H1 (cell line): ENCODE measurements around the gene TAS2R42. TPM values are rescaled to one million over a fixed set of nuclear protein-coding genes. Genes with fewer than 3 reads are reported as not detected.

Experiments used
- CTCF ChIA-PET: fragments of 300-600 bp; sonication (Branson Sonifier 250); formaldehyde crosslinking; loops from one replicate; lab custom pipeline; 2021; ENCODE audit not compliant: partially characterized antibody; lab: Charles Lee
- POLR2A ChIA-PET: fragments of 300-600 bp; sonication (Branson Sonifier 250); formaldehyde crosslinking; loops from one replicate; lab custom pipeline; 2021; ENCODE audit warnings: inconsistent platforms; ENCODE audit not compliant: partially characterized antibody; lab: Charles Lee
- DNase-seq, 2 experiments: peaks; one replicate each; pipeline versions ENCODE4 v3.0.0 to v3.0.0-alpha.2; 2010 to 2022; ENCODE audit warnings: low spot score in 2 of 2, low read depth in 1 of 2, mixed read lengths in 1 of 2
- FAIRE-seq: peaks from 2 replicates; lab custom pipeline; 2011; peaks lifted over from hg19 to GRCh38; lab: Jason Lieb, UNC
- H2AFZ ChIP-seq: 2 replicates; pipeline ENCODE4 v1.8.1; 2012; ENCODE audit warnings: low read length, inconsistent platforms
- H2AK5ac ChIP-seq: 2 replicates; pipeline ENCODE4 v1.6.1; 2013; ENCODE audit warnings: low read depth, low read length
- H2BK120ac ChIP-seq: replicated peaks from 2 replicates; pipeline ENCODE3; 2013; ENCODE audit warnings: low read depth, low read length, inconsistent platforms
- H2BK12ac ChIP-seq: 2 replicates; pipeline ENCODE4 v1.6.1; 2013; ENCODE audit warnings: low read depth, low read length
- H2BK15ac ChIP-seq: 2 replicates; pipeline ENCODE4 v1.6.1; 2013; ENCODE audit warnings: low read length
- H2BK20ac ChIP-seq: 2 replicates; pipeline ENCODE4 v1.6.1; 2013; ENCODE audit warnings: low read length
- H2BK5ac ChIP-seq: 2 replicates; pipeline ENCODE4 v1.6.1; 2013; ENCODE audit warnings: low read depth, low read length
- H3K14ac ChIP-seq: 2 replicates; pipeline ENCODE4 v1.6.1; 2013; ENCODE audit warnings: inconsistent platforms; ENCODE audit not compliant: insufficient read length
- H3K18ac ChIP-seq: 2 replicates; pipeline ENCODE4 v1.6.1; 2013; ENCODE audit warnings: low read length; ENCODE audit errors: extremely low read depth
- H3K23ac ChIP-seq: 2 replicates; pipeline ENCODE4 v1.6.1; 2013; ENCODE audit warnings: inconsistent platforms; ENCODE audit not compliant: insufficient read length
- H3K23me2 ChIP-seq: 2 replicates; pipeline ENCODE4 v1.6.1; 2013; ENCODE audit warnings: low read depth, low read length
- H3K27ac ChIP-seq: 2 replicates; pipeline ENCODE4 v1.6.1; 2011; ENCODE audit warnings: low read depth, low read length, inconsistent platforms
- H3K27me3 ChIP-seq, 4 experiments: replicated peaks in 1 of 4; 1 replicate in 1 of 4; 2 replicates in 3 of 4; pipeline versions ENCODE4 v1.6.1 to v1.8.1; 2011 to 2013; ENCODE audit warnings: low read length in 3 of 4, mild to moderate bottlenecking in 3 of 4, inconsistent platforms in 2 of 4, mixed read lengths in 2 of 4, moderate library complexity in 1 of 4; ENCODE audit not compliant: control insufficient read depth in 3 of 4, insufficient read depth in 3 of 4; ENCODE audit errors: extremely low read depth in 1 of 4
- H3K36me3 ChIP-seq, 4 experiments: 2 replicates each; pipeline versions ENCODE4 v1.6.1 to v1.8.1; 2011 to 2013; ENCODE audit warnings: mild to moderate bottlenecking in 4 of 4, low read length in 3 of 4, moderate library complexity in 2 of 4, control low read depth in 1 of 4, inconsistent platforms in 1 of 4; ENCODE audit not compliant: insufficient read depth in 4 of 4, control insufficient read depth in 2 of 4
- H3K4ac ChIP-seq: replicated peaks from 2 replicates; pipeline ENCODE3; 2013; ENCODE audit warnings: low read length, low read depth, mixed read lengths, inconsistent platforms; ENCODE audit not compliant: insufficient read length
- H3K4me1 ChIP-seq, 4 experiments: replicated peaks in 1 of 4; 1 replicate in 1 of 4; 2 replicates in 3 of 4; pipeline versions ENCODE4 v1.6.1 to v1.8.1; 2011 to 2013; ENCODE audit warnings: low read length in 3 of 4, inconsistent platforms in 2 of 4, mixed read lengths in 1 of 4; ENCODE audit not compliant: insufficient read depth in 4 of 4, control insufficient read depth in 3 of 4
- H3K4me2 ChIP-seq, 2 experiments: 2 replicates each; pipeline versions ENCODE4 v1.6.1 to v1.8.1; 2011 to 2013; ENCODE audit warnings: low read depth in 2 of 2, low read length in 2 of 2, control low read depth in 1 of 2, inconsistent platforms in 1 of 2, mild to moderate bottlenecking in 1 of 2; ENCODE audit not compliant: insufficient read depth in 1 of 2
- H3K4me3 ChIP-seq, 4 experiments: fragments of 200-600, 300-600 bp in 1 of 4; sonication (generic), shearing (Covaris generic), sonication (Bioruptor Twin) in 1 of 4; 2 replicates each; pipeline versions ENCODE4 v1.5.1 to v1.8.1; 2011 to 2016; ENCODE audit warnings: low read length in 4 of 4, low read depth in 3 of 4, control low read depth in 2 of 4, inconsistent platforms in 2 of 4, mild to moderate bottlenecking in 2 of 4, mixed read lengths in 1 of 4, moderate library complexity in 1 of 4; ENCODE audit not compliant: insufficient read depth in 2 of 4; ENCODE audit errors: extremely low read depth in 1 of 4
- H3K56ac ChIP-seq: replicated peaks from 2 replicates; pipeline ENCODE3; 2013; ENCODE audit warnings: low read depth, mild to moderate bottlenecking, mixed read lengths, low read length, inconsistent platforms; ENCODE audit not compliant: insufficient read length
- H3K79me1 ChIP-seq: 2 replicates; pipeline ENCODE4 v1.6.1; 2013; ENCODE audit warnings: low read depth, low read length, control low read depth
- H3K79me2 ChIP-seq, 2 experiments: 2 replicates each; pipeline versions ENCODE4 v1.6.1 to v1.8.1; 2012 to 2013; ENCODE audit warnings: low read length in 2 of 2, mild to moderate bottlenecking in 2 of 2, inconsistent platforms in 1 of 2; ENCODE audit not compliant: insufficient read depth in 2 of 2, control insufficient read depth in 1 of 2
- H3K9ac ChIP-seq, 4 experiments: replicated peaks in 1 of 4; 1 replicate in 1 of 4; 2 replicates in 3 of 4; pipeline versions ENCODE4 v1.6.1 to v1.8.1; 2011 to 2013; ENCODE audit warnings: low read depth in 3 of 4, low read length in 3 of 4, control low read depth in 2 of 4, mild to moderate bottlenecking in 2 of 4, moderate library complexity in 2 of 4, inconsistent platforms in 1 of 4; ENCODE audit errors: extremely low read depth in 1 of 4
- H3K9me3 ChIP-seq, 2 experiments: 2 replicates each; pipeline versions ENCODE4 v1.6.1 to v1.8.1; 2012 to 2013; ENCODE audit warnings: mild to moderate bottlenecking in 2 of 2, moderate library complexity in 2 of 2, control low read depth in 1 of 2, inconsistent platforms in 1 of 2, low read depth in 1 of 2, low read length in 1 of 2, mixed read lengths in 1 of 2; ENCODE audit not compliant: insufficient read depth in 2 of 2
- H4K20me1 ChIP-seq, 2 experiments: replicated peaks in 1 of 2; 2 replicates each; pipeline versions ENCODE3 to v1.8.1; 2011 to 2013; ENCODE audit warnings: inconsistent platforms in 2 of 2, low read length in 2 of 2, mild to moderate bottlenecking in 1 of 2; ENCODE audit not compliant: insufficient read depth in 2 of 2, control insufficient read depth in 1 of 2
- H4K5ac ChIP-seq: 2 replicates; pipeline ENCODE4 v1.6.1; 2013; ENCODE audit warnings: low read length, low read depth, mixed read lengths, inconsistent platforms; ENCODE audit not compliant: insufficient read length
- H4K8ac ChIP-seq: 2 replicates; pipeline ENCODE4 v1.8.0; 2013; ENCODE audit warnings: mild to moderate bottlenecking, moderate library complexity, low read length, inconsistent platforms; ENCODE audit not compliant: insufficient read depth; ENCODE audit errors: extremely low read depth
- H4K91ac ChIP-seq: replicated peaks from 2 replicates; pipeline ENCODE3; 2013; ENCODE audit warnings: low read length, mixed read lengths, inconsistent platforms; ENCODE audit not compliant: insufficient read length
- CREB1 ChIP-seq: IDR thresholded peaks from 2 replicates; pipeline ENCODE4 v1.6.1; 2012; ENCODE audit warnings: inconsistent platforms
- CTBP2 ChIP-seq: IDR thresholded peaks from 2 replicates; pipeline ENCODE4 v1.7.0; 2011; ENCODE audit warnings: borderline replicate concordance, mild to moderate bottlenecking, moderate library complexity, mixed read lengths, low read length; ENCODE audit not compliant: insufficient read depth, insufficient read length
- GTF2F1 ChIP-seq: IDR thresholded peaks from 2 replicates; pipeline ENCODE4 v1.6.1; 2012; ENCODE audit warnings: low read depth, low read length, improper control_type of control experiment, borderline replicate concordance
- KDM4A ChIP-seq: IDR thresholded peaks from one replicate; pipeline ENCODE4 v1.7.1; 2012; ENCODE audit warnings: low read depth, mild to moderate bottlenecking, moderate library complexity, low read length, inconsistent platforms; ENCODE audit not compliant: severe bottlenecking
- MAX ChIP-seq: IDR thresholded peaks from 2 replicates; pipeline ENCODE4 v1.6.1; 2012; ENCODE audit warnings: inconsistent platforms
- RNF2 ChIP-seq: fragments of 200-900, 300-1000 bp; sonication (generic); IDR thresholded peaks from 2 replicates; pipeline ENCODE4 v1.7.1; 2016; ENCODE audit warnings: borderline replicate concordance, low read depth, mild to moderate bottlenecking, antibody characterized with exemption, low read length; ENCODE audit not compliant: poor library complexity, severe bottlenecking; ENCODE audit errors: missing control alignments
- SAP30 ChIP-seq: fragments of 300-600 bp; sonication (generic); IDR thresholded peaks from 2 replicates; pipeline ENCODE4 v1.7.1; 2012; ENCODE audit warnings: low read length, moderate library complexity, mild to moderate bottlenecking, inconsistent platforms; ENCODE audit not compliant: insufficient read depth, insufficient replicate concordance
- SIRT6 ChIP-seq: IDR thresholded peaks from one replicate; pipeline ENCODE4 v1.7.1; 2012; ENCODE audit warnings: low read length, inconsistent platforms
- TEAD4 ChIP-seq: IDR thresholded peaks from 2 replicates; pipeline ENCODE4 v1.6.1; 2012; ENCODE audit warnings: low read depth, low read length, inconsistent platforms, mixed read lengths
- YY1 ChIP-seq: IDR thresholded peaks from 2 replicates; pipeline ENCODE4 v1.6.1; 2011; ENCODE audit warnings: low read depth, mild to moderate bottlenecking, low read length
- ZNF274 ChIP-seq: IDR thresholded peaks from 2 replicates; pipeline ENCODE4 v1.7.0; 2012; ENCODE audit warnings: low read length, borderline replicate concordance; ENCODE audit errors: extremely low read depth
- WGBS, 2 experiments: shearing (Covaris generic) in 1 of 2; methylation state at CpG; one replicate each; pipeline versions ENCODE4 v1.1.6 to v1.1.7; 2013 to 2015; ENCODE audit warnings: low lambda C conversion rate in 2 of 2, mixed read lengths in 2 of 2, inconsistent platforms in 1 of 2, low coverage in 1 of 2, missing lambda C conversion rate in 1 of 2; ENCODE audit not compliant: insufficient replicate concordance in 2 of 2, insufficient coverage in 1 of 2, insufficient read length in 1 of 2; ENCODE audit errors: extremely low coverage in 1 of 2, missing lambda C conversion rate in 1 of 2; 5-methylcytosine and 5-hydroxymethylcytosine counted together
- polyA plus RNA-seq, 7 experiments: library from polyadenylated mRNA; depleted of rRNA in 3 of 7; stranded (reverse) in 5 of 7; unstranded in 2 of 7; fragments of >200 nt in 5 of 7; fragments of 200-250 nt in 2 of 7; gene quantifications; 1 replicate in 5 of 7; 2 replicates in 1 of 7; 4 replicates in 1 of 7; pipeline versions ENCODE4 v1.2.1 to v1.2.3, GENCODE V29; 2011 to 2013; ENCODE audit warnings: missing spikeins in 2 of 7, mixed read lengths in 2 of 7
- total RNA-seq: library from RNA; stranded (reverse); fragmentation: NEBNext Ultra II Directional; extraction: Animal tissue kit (Norgen Biotek cat#: 25700); gene quantifications from 2 replicates; pipeline ENCODE4 v1.2.1, GENCODE V29; 2021

The TAS2R42 gene
- total and polyA plus RNA-seq, 2 of the 8 experiments (the other 6 are each of a cell fraction or from before 2014, with no cell fraction given): not detected

- no peaks in the 10 kb centered on the region for H3K9me3 ChIP-seq
- no peak overlapping the region for H2BK12ac ChIP-seq
- no peak overlapping the region for H3K56ac ChIP-seq
- H3K4me2 ChIP-seq: no peak overlapping the region
- peaks cover 11 to 42% of the 10 kb centered on the region in 2 experiments for H3K79me2 ChIP-seq
- H3K9ac ChIP-seq: no peak overlapping the region
- no peak for FAIRE-seq
- no peaks in the 10 kb centered on the region; the same call in 1 of the 2 replicates for H3K79me1 ChIP-seq
- 96% methylated on average over 2 of the region's 2 CpGs; no CpG with 5 or more reads in 1 of the 2 experiments for WGBS, 2 experiments
- H3K23ac ChIP-seq: no peak overlapping the region
- no peak overlapping the region for H4K91ac ChIP-seq
- H4K20me1 ChIP-seq: peaks cover 0 to 8% of the 10 kb centered on the region in 2 experiments
- POLR2A ChIA-PET: no interaction called here
- CTCF ChIA-PET: interaction anchor here (1.0 kb wide), 1 partner anchor 26 kb away, joined by 5 read pairs; no protein-coding TSS in a partner anchor
- no peak overlapping the region for H2BK120ac ChIP-seq
- H2BK20ac ChIP-seq: no peak overlapping the region
- H3K4me1 ChIP-seq: peaks cover 0 to 3% (median 0%) of the 10 kb centered on the region in 4 experiments; a peak in 1 of 7 replicates
- H3K27ac ChIP-seq: no peak overlapping the region
- no peak overlapping the region for H4K8ac ChIP-seq
- H3K23me2 ChIP-seq: 0 out of 2 replicates have a peak, but pooled peaks cover 2% of the 10 kb centered on the region
- H2BK15ac ChIP-seq: no peak overlapping the region
- no peak overlapping the region for H2AK5ac ChIP-seq
- no peak for DNase-seq
- no peak overlapping the region for H2BK5ac ChIP-seq
- H3K14ac ChIP-seq: no peak overlapping the region
- no peak overlapping the region for H3K18ac ChIP-seq
- H3K4ac ChIP-seq: no peak overlapping the region
- H2AFZ ChIP-seq: no peak overlapping the region
- peaks cover 0 to 9% (median 2%) of the 10 kb centered on the region in 4 experiments; a peak in 2 of 8 replicates for H3K36me3 ChIP-seq
- no peak overlapping the region for H4K5ac ChIP-seq
- H3K4me3 ChIP-seq: no peak overlapping the region
- no peaks in the 10 kb centered on the region for H3K27me3 ChIP-seq
- TF ChIP-seq KDM4A: no peak
- no peak for TF ChIP-seq GTF2F1
- no peak for TF ChIP-seq TEAD4
- no peak for TF ChIP-seq YY1
- TF ChIP-seq RNF2: no peak
- no peak for TF ChIP-seq MAX
- TF ChIP-seq CTBP2: no peak
- TF ChIP-seq ZNF274: no peak
- no peak for TF ChIP-seq SIRT6
- TF ChIP-seq SAP30: no peak
- no peak for TF ChIP-seq CREB1
Observed at GRCh38 chr12:11174022-11174421, 12.7 kb downstream of the TAS2R42 start.
